Left ventricle myocardium superior (tissue), 1 donor: ENCODE measurements around the gene EPS15. TPM values are rescaled to one million over a fixed set of nuclear protein-coding genes. Genes with fewer than 3 reads are reported as not detected.
"Not testable (repeated sequence)": the region's sequence is repeated elsewhere in the genome, so short reads cannot be mapped to it uniquely, and the experiment has no call there.

Experiments
- ATAC-seq: fragments of 200-7000 bp; cut with Tn5 transposase; one replicate; pipeline ENCODE4 v1.9.1; 2020; ENCODE audit warnings: mild to moderate bottlenecking, moderate library complexity
- DNase-seq: peaks from one replicate; pipeline ENCODE4 v3.0.0-alpha.2; 2020
- intact Hi-C: fragments of 100-400 bp; cut with micrococcal nuclease; formaldehyde crosslinking; loops from one replicate; pipeline ENCODE4 v1.11.0; 2022
- total RNA-seq: library from RNA; stranded (reverse); fragmentation: NEBNext Ultra II Directional; extraction: Animal tissue kit (Norgen Biotek cat#: 25700); gene quantifications from one replicate; pipeline ENCODE4 v1.2.1, GENCODE V29; 2021
- donor health status: DM: no; HTN: yes; CAD: no; lungs with severe emphysema.

Gene EPS15
- total RNA-seq, 1 donor from 2014 or later = 71.6 TPM

GRCh38 chr1:51328926-51329325, 190.1 kb downstream of the EPS15 start:
- no peak for ATAC-seq

DNA sequence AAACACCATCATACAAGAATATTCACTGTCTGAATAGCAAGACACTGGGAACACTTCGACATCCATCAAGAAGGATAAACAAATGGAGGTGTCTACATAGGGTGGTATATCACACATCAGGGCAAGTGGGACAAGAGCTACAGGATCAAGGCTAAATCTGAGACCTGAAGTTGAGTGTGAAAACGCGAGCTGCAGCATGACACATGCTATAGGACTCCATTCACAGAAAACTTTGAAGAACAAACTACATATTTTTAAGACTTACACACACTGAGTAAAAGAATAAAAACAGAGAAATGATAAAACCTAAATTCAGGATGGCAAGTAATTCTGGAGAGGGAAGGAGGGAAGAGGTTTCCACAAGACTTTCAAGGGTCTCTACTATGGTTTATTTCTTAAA, 190.8 kb downstream of the EPS15 start:
- ATAC-seq (no peak), DNase-seq (no peak)
- intact Hi-C loops = no loop called here

More at GRCh38 chr1:51328926-51329325, 190.1 kb downstream of the EPS15 start:
- intact Hi-C loops = no loop called here
- DNase-seq = no peak

DNA sequence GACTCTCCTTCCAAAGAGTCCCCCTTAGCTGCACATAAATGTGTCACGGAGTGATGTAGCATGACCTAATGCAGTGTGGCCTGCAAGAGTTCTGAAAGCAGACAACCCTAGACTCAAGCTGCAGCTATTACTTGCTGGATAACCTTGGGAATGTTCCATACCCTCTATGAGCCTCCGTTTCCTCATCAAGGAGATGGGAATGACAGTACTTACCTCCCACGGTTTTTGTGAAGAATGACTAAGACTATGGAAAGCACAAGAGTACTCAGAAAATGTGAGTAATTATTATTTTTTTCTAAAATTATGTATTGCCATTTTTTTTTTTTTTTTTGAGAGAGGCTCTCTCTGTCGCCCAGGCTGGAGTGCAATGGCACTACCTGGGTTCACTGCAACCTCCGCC, 191.7 kb downstream of the EPS15 start:
- intact Hi-C loops = no loop called here
- no peak for ATAC-seq
- DNase-seq = no peak

- peak; percentile 40 for DNase-seq
- ATAC-seq = peak; percentile 37
- intact Hi-C loops = no loop called here
Observed at GRCh38 chr1:51326839-51327238, 192.2 kb downstream of the EPS15 start.

- no peak for DNase-seq
- ATAC-seq = peak; percentile 68
- intact Hi-C loops = no loop called here
Observed at GRCh38 chr1:51325878-51326755, 192.9 kb downstream of the EPS15 start.

DNA sequence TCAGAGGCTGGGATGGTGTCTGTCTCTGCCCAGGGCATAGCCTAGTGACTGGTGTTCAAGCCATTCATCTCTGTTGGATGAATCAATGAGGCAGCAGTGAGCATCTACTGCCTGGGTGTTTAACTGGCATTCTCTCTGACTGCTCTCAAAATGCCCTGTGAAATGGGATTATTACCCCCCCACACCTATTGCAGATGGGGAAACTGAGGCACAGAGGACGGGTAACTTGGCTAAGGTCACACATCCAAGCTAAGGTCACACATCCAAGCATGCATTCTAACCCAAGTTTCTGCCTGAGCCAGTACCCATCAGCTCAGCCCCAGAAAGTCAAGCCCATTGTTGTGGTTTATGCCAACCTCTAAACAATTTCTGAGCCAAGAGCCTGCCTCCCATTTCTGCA, 193.7 kb downstream of the EPS15 start:
- DNase-seq (no peak), ATAC-seq (no peak)
- intact Hi-C loops = no loop called here

DNA sequence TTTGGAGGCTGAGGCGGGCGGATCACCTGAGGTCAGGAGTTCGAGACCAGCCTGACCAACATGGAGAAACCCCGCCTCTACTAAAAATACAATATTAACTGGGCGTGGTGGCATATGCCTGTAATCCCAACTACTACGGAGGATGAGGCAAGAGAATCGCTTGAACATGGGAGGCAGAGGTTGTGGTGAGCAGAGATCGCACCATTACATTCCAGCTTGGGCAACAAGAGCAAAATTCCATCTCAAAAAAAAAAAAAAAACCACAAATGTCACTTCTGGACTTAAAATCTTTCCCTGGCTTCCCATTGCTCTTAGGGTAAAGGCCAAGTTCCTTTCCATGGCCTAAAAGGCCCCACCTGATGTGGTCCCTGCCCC, 194.1 kb downstream of the EPS15 start:
- ATAC-seq, DNase-seq, intact Hi-C loops: not testable (repeated sequence)

DNA sequence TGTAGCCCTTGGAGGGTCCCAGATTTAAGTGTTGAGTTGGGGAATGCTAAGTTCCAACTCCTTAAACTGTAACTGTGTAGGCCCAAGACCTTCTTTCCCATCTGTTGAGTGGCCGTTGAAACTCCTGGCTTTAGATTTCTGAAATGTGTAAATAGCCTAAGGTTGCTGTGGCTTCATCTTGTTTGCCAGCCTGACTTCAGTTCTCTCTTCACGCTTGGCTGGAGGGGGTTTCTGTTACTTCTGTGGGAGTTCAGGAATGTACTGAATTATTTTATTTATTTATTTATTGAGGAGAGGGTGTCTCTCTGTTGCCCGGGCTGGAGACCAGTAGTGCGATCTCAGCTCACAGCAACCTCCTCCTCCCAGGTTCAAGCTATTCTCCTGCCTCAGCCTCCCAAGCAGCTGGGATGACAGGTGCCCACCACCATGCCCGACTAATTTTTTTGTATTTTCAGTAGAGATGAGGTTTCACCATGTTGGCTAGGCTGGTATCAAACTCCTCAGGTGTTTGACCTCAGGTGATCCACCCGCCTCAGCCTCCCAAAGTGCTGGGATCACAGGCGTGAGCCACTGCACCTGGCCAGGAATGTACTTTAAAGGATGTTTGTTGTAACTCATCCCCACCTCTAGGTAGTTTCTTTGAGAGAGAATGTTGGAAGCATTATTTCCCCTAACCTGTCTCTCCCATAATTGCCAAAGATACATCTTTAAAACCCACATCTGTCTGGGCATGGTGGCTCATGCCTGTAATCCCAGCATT, 194.6 kb downstream of the EPS15 start:
- DNase-seq (no peak), ATAC-seq (no peak)
- intact Hi-C loops = no loop called here

DNA sequence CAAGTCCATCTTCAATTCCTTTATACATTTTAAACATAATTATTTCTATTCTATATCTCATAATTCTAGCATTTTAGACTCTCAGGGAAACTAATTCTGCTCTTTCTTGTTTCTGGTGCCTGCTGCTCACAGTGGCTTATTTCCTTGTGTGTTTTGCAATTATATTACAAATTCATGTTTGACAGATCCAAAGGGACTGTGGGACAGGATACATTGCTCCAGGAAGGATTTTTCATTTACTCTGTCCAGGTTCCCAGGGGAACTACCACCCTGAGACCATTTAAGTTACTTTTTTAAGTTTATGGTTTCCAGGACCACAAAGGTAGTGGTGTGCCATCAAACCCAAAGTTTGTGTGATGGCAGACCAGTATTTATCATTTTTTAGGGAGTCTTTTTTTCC, 195.3 kb downstream of the EPS15 start:
- ATAC-seq (no peak), DNase-seq (no peak)
- intact Hi-C loops = no loop called here

DNA sequence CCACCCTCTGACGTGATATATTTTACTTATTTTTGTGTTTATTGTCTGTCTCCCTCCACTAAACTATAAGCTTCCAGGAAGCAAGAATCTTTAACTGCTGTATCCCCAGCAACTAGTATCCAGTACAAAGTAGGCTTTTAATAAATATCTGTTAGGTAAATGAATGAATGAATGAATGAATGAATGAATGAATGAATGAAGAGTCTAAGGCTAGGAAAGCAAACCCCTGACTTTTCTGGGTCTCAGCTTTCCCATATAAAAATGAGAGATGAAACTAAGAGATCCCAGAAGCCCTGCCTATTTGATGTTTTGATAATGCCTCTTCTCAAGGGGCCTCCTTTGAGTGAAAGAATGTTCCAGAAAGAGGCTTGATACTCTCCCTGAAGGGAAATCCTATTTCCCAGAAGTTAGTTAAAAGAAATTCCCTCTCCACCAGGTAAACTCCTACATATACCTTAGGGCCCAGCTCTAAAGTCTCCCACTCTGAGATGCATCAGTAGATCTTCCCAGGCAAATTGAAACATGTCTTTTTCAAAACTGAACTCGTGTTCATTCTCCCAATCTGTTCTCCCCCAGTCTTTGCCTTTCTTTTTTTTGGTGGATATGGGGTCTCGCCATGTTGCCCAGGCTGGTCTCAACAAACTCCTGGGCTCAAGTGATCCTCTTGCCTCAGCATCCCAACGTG, 196.5 kb downstream of the EPS15 start:
- intact Hi-C loops = no loop called here
- DNase-seq = no peak
- no peak for ATAC-seq

DNA sequence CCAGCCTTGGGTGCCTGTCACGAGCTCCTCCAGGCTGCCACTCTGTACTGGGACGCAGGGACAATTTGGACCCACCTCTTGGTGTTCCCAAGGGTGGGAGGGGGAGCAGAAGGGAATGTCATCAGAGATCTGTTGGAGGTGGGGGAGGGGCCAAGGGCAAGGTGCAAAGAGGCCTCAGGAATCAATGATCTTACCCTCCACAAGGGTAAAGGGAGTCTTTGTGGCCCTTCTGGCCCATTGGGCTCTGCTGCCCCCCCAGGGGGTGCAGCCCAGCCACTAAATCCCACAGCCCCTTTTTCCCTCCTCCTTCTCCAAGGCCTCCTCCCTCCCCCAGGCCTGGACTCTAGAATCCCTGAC, 197.2 kb downstream of the EPS15 start:
- no peak for DNase-seq
- ATAC-seq = no peak
- intact Hi-C loops = no loop called here

DNA sequence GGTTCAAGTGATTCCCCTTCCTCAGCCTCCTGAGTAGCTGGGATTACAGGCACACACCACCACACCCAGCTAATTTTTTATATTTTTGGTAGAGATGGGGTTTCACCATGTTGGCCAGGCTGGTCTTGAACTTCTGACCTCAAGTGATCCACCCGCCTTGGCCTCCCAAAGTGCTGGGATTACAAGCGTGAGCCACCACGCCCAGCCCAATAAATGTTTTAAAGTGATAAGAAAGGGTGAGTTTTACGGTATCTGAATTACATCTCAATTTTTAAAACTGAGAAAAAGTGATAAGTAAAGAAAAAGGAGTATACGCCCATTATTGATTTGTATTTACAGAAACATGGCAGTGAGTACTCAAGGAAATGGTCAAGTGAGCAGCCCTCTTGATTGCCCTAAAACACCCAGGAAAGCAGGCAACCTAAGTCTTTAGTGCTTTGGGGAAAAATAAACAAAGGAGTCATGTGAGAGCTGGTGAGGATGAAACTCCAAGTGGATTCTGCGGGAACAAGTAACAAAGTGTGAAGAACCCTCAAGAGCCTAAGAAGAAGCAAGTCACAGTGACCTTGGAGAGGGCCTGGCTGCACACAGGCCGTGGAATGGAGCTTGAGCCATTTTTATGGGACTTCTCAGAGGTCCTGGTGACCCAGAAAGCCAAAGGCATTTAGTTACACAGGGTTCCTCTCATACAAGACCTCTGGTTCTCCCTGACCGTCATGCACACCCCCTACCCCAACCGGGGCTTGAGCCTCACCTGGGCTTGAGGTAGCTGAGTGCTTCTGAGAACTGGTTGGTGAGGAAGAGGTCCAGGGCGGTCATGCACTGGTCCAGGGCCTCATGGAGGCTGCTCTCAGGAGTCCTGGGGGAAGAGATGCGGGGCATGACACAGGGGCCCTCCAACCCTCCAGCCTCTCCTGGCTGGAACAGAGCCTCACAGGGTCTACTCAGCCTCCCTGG, 197.8 kb downstream of the EPS15 start:
- ATAC-seq = no peak
- intact Hi-C loops = no loop called here
- DNase-seq = no peak

GRCh38 chr1:51317798-51318197, 201.3 kb downstream of the EPS15 start:
- ATAC-seq (no peak), DNase-seq (no peak)
- intact Hi-C loops = no loop called here

DNA sequence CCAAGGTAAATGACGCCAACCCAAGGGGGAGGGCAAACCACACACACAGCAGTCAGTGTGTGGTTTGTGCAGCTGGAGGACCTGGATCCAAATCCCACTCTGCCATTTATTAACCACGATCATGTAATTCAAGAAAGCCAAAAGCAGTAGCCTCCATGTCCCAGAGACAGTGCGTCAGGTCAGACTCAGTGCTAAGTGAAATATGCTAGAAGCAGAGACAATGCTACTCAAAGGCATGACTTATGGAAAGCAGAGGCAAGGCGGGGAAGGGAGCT, 202.3 kb downstream of the EPS15 start:
- intact Hi-C loops = no loop called here
- no peak for ATAC-seq
- no peak for DNase-seq

- no peak for ATAC-seq
- intact Hi-C loops = no loop called here
- no peak for DNase-seq
Observed at GRCh38 chr1:51316113-51316845, 202.8 kb downstream of the EPS15 start.

GRCh38 chr1:51314974-51315373, 204.1 kb downstream of the EPS15 start:
- intact Hi-C loops = no loop called here
- ATAC-seq = no peak
- no peak for DNase-seq

- ATAC-seq = peak; percentile 10
- DNase-seq = no peak
- intact Hi-C loops = no loop called here
Observed at GRCh38 chr1:51313961-51314777, 204.9 kb downstream of the EPS15 start.
